Immature natural killer cell (primary cell): ENCODE measurements around the gene TRDN. TPM values are rescaled to one million over a fixed set of nuclear protein-coding genes. Genes with fewer than 3 reads are reported as not detected.

Source experiments
- DNase-seq, 3 donors: peaks; one replicate each; pipeline ENCODE4 v3.0.0; 2022; ENCODE audit warnings: mixed read lengths in 1 of 3
- H3K27ac Mint-ChIP-seq, 6 donors: one replicate each; pipeline ENCODE4 v1.8.0; 2020; ENCODE audit warnings: mixed read lengths in 6 of 6, mild to moderate bottlenecking in 5 of 6, inconsistent platforms in 4 of 6, moderate library complexity in 3 of 6
- H3K27me3 Mint-ChIP-seq, 3 donors: one replicate each; pipeline ENCODE4 v1.8.0; 2020 to 2021; ENCODE audit warnings: low read depth in 3 of 3, mild to moderate bottlenecking in 3 of 3, mixed read lengths in 3 of 3, moderate library complexity in 3 of 3, inconsistent platforms in 1 of 3
- H3K36me3 Mint-ChIP-seq, 3 donors: one replicate each; pipeline ENCODE4 v1.8.0; 2020; ENCODE audit warnings: mixed read lengths in 3 of 3, inconsistent platforms in 2 of 3, mild to moderate bottlenecking in 2 of 3
- H3K4me1 Mint-ChIP-seq, 2 donors: one replicate each; pipeline ENCODE4 v1.8.0; 2020; ENCODE audit warnings: inconsistent platforms in 2 of 2, mild to moderate bottlenecking in 2 of 2, mixed read lengths in 2 of 2, moderate library complexity in 1 of 2
- H3K4me3 Mint-ChIP-seq, 5 donors: one replicate each; pipeline ENCODE4 v1.8.0; 2020; ENCODE audit warnings: mild to moderate bottlenecking in 5 of 5, mixed read lengths in 5 of 5, inconsistent platforms in 3 of 5, moderate library complexity in 3 of 5
- H3K9me3 Mint-ChIP-seq, 6 donors: one replicate each; pipeline ENCODE4 v1.8.0; 2020; ENCODE audit warnings: mild to moderate bottlenecking in 6 of 6, mixed read lengths in 6 of 6, inconsistent platforms in 4 of 6, moderate library complexity in 3 of 6
- polyA plus RNA-seq, 3 donors: library from polyadenylated mRNA; unstranded; fragments of 300-500 nt; fragmentation: Illumina TruSeq; gene quantifications; one replicate each; pipeline ENCODE4 v1.2.3, GENCODE V29; 2021

TRDN gene
- polyA plus RNA-seq, 3 donors from 2014 or later, result not detected

DNA sequence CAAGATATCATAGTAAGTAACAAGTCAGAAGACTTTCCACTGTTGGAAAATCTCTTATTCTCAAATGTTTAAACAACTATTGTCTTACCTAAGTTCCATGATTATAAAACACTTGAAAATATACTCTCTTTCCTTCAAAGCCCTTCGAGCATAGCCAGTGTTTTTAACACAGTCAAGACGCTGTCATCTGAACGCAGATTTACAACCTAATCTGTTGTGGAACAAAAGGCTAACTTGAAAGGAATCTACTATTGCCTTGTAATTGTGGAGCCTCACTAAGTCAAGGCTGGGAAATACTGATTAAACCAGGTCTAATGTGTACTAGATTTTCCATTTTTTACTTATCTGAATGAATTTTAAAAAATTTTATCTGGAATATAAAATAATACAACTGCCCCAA is 205.8 kb downstream of the TRDN start:
- H3K36me3 Mint-ChIP-seq, result no peaks in the 10 kb centered on the region
- no peaks in the 10 kb centered on the region for H3K4me1 Mint-ChIP-seq
- DNase-seq, result no peak
- peaks cover 0 to 5% (median 0%) of the 10 kb centered on the region in 3 donors for H3K27me3 Mint-ChIP-seq
- no peak overlapping the region for H3K4me3 Mint-ChIP-seq
- peaks cover 0 to 5% (median under 1%) of the 10 kb centered on the region in 6 donors for H3K9me3 Mint-ChIP-seq
- no peak overlapping the region for H3K27ac Mint-ChIP-seq

DNA sequence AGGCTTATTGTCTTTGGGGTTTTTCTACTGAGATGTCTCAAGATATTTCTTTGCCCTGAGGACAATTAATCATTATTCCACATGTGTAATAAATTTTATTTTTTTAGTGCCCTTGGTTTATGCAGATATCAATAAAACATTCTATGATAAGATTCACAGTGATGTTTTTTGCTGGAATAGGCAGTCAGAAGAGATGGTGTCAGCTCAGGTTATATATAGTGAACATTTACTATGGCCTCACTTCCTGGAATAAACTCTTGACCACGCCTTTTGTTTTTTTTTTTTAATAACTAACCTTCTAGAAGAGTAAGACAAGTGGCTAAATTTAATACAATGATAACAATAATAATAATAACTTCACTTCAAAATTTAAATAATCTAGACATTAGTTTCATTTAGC is 209.7 kb downstream of the TRDN start:
- Mint-ChIP-seq H3K27ac (no peak overlapping the region), H3K27me3 (no peaks in the 10 kb centered on the region), H3K4me1 (no peaks in the 10 kb centered on the region), H3K36me3 (no peaks in the 10 kb centered on the region), H3K9me3 (no peaks in the 10 kb centered on the region), H3K4me3 (no peak overlapping the region)
- no peak for DNase-seq

DNA sequence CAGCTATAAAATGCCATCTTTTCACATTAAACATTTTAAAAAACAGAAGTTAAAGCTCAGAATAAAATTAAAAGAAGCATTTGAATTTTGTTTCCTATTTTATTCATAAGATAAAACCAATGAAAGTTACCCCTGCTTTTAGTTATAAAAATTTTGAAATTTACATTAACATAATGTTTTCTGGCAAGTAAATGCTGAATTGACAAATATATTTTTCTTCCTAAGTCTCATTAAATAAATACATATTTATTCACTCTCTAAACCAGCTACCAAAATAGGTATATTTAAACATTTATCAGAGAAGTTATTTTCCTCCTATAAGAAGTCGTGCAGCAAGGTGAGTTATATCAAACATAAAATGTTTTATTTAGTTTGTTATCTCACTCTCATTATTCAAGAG is 213.6 kb downstream of the TRDN start:
- H3K27me3 Mint-ChIP-seq, result no peaks in the 10 kb centered on the region
- no peaks in the 10 kb centered on the region for H3K36me3 Mint-ChIP-seq
- no peak overlapping the region for H3K4me3 Mint-ChIP-seq
- no peaks in the 10 kb centered on the region for H3K4me1 Mint-ChIP-seq
- H3K9me3 Mint-ChIP-seq, result no peaks in the 10 kb centered on the region
- no peak overlapping the region for H3K27ac Mint-ChIP-seq
- no peak for DNase-seq

DNA sequence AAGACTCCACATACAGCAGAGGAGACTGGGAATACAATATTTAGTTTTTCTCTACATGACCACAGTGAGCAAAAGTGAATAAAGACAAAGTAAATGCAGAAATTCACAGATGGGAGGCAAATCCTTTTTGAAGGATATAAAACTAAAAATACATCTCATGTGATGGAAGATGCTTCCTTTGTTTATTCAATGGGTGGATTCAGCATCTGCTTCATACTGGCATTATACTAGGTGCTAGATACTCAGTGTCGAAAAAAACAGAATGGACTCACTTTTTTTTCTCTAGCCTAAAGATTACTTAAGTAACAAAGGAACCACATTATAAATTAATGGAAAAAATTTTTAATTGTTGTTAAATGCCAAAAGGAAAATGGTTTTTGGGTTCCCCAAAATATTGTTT is 216.2 kb downstream of the TRDN start:
- Mint-ChIP-seq H3K36me3 (no peaks in the 10 kb centered on the region), H3K27ac (no peak overlapping the region), H3K4me3 (no peak overlapping the region), H3K4me1 (no peaks in the 10 kb centered on the region), H3K27me3 (peaks cover 0 to 2% (median 0%) of the 10 kb centered on the region in 3 donors), H3K9me3 (peaks cover 0 to 1% (median 0%) of the 10 kb centered on the region in 6 donors)
- no peak for DNase-seq

DNA sequence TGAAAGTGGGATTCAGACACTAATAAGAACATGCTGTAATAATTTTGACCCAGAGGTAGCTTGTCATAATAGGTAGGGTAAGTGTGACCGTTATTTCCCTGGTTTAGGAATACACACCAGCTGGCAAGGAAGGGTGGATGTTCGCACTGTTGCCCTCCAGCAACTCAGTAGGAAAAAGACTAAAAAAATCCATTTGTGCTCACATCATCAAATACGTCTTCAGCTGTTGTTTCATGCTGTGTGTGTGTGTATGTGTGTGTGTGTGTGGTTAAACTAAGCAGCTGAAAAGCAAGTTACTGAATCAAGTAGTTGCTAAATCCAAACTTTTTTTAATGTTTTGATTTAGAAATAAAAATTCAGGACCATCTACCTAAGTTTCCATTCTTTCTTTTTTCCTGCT is 218.7 kb downstream of the TRDN start:
- H3K4me3 Mint-ChIP-seq, result no peak overlapping the region
- H3K9me3 Mint-ChIP-seq, result peaks cover 0 to 1% (median 0%) of the 10 kb centered on the region in 6 donors
- peaks cover 0 to 2% (median 0%) of the 10 kb centered on the region in 3 donors for H3K27me3 Mint-ChIP-seq
- no peaks in the 10 kb centered on the region for H3K4me1 Mint-ChIP-seq
- H3K36me3 Mint-ChIP-seq, result no peaks in the 10 kb centered on the region
- H3K27ac Mint-ChIP-seq, result no peak overlapping the region
- DNase-seq, result no peak

DNA sequence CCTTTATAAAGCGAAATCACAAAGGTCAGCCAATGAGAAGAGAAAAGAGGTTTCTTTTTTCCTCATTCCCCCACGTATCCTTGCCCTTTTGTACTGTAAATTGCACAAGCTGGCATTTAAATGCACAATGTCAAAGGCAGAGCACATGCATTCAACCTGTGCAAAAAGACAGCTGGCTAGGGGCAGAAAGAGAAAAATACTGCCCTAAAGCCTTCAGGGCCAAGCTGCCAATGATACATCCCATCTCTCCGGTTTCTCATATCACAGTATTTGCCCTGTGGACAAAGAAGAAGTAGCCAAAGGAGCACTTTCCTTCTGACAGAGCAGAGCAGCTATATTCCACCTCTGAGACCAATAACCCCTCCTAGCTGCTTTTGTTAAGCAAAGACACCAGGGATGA is 219.2 kb downstream of the TRDN start:
- Mint-ChIP-seq H3K4me3 (no peak overlapping the region), H3K27ac (no peak overlapping the region), H3K4me1 (no peaks in the 10 kb centered on the region), H3K9me3 (peaks cover 0 to 1% (median 0%) of the 10 kb centered on the region in 6 donors), H3K36me3 (no peaks in the 10 kb centered on the region), H3K27me3 (peaks cover 0 to 2% (median 0%) of the 10 kb centered on the region in 3 donors)
- no peak for DNase-seq

DNA sequence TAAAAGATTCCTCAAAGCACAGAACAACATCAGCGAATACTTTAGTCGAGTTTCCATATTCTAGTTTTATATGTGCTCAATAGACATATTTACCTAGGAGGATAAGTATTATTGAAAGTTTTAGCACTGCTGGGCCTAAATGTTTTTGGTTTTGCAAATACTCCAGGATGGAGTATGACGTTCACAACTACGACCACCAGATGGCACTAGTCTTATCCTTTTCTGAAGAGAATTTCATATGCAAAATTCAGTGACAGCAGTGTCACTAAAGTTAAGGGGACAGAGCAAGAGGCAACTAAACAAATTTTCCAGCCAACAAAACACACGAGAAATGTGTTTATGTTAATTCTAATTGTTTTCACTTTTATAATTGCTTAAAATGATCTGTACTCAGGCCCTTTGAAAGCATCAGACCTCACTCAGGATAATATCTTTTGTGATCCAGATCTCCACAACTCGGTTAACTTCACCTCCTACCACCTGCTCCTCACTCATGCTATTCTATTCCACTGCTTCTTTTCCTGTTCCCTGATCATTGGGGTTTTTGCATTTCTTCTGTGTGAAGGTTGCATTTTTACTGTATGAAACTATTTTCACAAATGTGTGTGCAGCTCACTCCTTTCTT is 220.8 kb downstream of the TRDN start:
- H3K4me1 Mint-ChIP-seq, result no peaks in the 10 kb centered on the region
- peaks cover 0 to 2% (median 0%) of the 10 kb centered on the region in 3 donors for H3K27me3 Mint-ChIP-seq
- H3K4me3 Mint-ChIP-seq, result no peak overlapping the region
- DNase-seq, result peak in 2 of 3 donors; percentile 2 to 3
- no peaks in the 10 kb centered on the region for H3K36me3 Mint-ChIP-seq
- H3K27ac Mint-ChIP-seq, result no peak overlapping the region
- peaks cover 0 to 4% (median 0%) of the 10 kb centered on the region in 6 donors for H3K9me3 Mint-ChIP-seq

DNA sequence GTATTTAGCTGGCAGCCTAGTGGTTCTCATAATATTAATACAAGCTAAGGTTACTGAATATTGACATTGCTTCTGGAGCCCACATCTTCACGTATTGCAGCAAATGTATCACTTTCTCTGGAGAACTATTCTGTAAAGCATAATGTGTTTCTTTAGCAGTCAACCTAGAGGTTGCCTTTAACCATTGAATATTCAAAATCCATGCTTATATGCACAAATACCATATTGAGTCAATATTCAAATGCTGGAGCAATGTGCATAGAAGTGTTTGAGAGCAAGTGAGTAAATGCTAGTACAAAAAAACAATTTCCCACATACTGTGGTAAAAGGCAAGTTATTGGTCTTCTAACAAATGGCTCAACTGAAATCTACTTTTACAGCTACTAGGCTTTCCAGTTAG is 231.8 kb downstream of the TRDN start:
- peaks cover 0 to 3% (median 0%) of the 10 kb centered on the region in 3 donors for H3K27me3 Mint-ChIP-seq
- no peaks in the 10 kb centered on the region for H3K36me3 Mint-ChIP-seq
- DNase-seq, result no peak
- no peak overlapping the region for H3K4me3 Mint-ChIP-seq
- peaks cover 0 to 8% (median 0%) of the 10 kb centered on the region in 6 donors for H3K9me3 Mint-ChIP-seq
- H3K27ac Mint-ChIP-seq, result no peak overlapping the region
- no peaks in the 10 kb centered on the region for H3K4me1 Mint-ChIP-seq

DNA sequence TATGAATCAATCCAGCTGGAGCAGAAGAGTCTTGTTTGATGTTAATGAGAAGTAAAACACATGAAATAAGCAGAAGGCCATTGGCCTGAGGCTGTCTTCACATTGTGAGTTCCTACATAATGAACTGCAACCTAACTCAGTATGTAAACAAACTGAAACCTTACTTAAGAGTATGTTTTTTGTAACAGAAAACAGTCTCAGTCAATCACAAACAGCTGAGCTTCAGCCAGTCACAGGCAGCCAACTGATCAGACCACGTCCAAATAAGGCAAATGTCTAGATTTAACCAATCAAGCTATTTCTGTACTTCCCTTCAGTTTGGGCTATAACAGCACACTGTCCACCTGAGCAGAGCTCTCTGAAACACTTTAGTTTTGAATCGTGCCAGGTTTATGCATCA is 234.7 kb downstream of the TRDN start:
- peaks cover 0 to 5% (median 0%) of the 10 kb centered on the region in 6 donors for H3K9me3 Mint-ChIP-seq
- no peaks in the 10 kb centered on the region for H3K36me3 Mint-ChIP-seq
- no peak overlapping the region for H3K27ac Mint-ChIP-seq

DNA sequence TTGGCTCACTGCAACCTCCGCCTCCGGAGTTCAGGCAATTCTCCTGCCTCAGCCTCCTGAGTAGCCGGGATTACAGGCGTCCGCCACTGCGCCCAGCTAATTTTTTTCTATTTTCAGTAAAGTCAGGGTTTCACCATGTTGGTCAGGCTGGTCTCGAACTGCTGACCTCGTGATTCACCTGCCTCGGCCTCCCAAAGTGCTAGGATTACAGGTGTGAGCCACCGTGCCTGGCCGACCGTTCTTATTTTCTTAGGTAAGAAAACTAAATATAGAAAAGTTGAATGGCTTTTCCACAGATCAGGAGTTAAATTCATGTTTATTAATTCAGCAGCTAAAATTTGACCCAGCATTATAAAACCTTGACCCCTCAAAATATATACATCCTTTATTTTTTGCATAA is 238.7 kb downstream of the TRDN start:
- H3K4me1 Mint-ChIP-seq, result no peaks in the 10 kb centered on the region
- peaks cover 0 to 5% (median 0%) of the 10 kb centered on the region in 6 donors for H3K9me3 Mint-ChIP-seq
- H3K36me3 Mint-ChIP-seq, result no peaks in the 10 kb centered on the region
- H3K27ac Mint-ChIP-seq, result no peak overlapping the region
- peaks cover 0 to 2% (median 0%) of the 10 kb centered on the region in 3 donors for H3K27me3 Mint-ChIP-seq
- DNase-seq, result no peak
- no peak overlapping the region for H3K4me3 Mint-ChIP-seq

More for the DNA sequence above, 234.7 kb downstream of the TRDN start:
- no peak for DNase-seq
- Mint-ChIP-seq H3K27me3 (peaks cover 0 to 3% (median 0%) of the 10 kb centered on the region in 3 donors), H3K4me1 (no peaks in the 10 kb centered on the region), H3K4me3 (no peak overlapping the region)

DNA sequence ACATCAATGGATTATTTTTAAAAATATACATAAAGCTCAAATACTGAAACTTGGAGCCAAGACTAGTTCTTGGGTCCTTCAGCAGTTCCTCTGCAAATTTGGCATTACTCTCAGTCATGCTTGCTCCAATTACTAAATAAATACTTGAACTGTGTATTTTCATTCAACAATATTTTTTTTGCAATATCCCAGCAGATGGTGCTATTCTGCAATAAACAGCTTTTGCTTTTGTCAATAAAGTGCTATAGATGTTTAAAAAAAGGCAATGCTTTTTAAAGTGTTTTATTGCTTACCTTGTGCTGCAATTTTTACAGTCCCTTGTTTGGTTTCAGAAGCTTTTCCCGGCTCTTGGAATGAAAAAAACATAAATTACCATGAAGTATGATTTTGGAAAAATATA is 243.4 kb downstream of the TRDN start:
- H3K9me3 Mint-ChIP-seq, result peaks cover 0 to 6% (median 2%) of the 10 kb centered on the region in 6 donors
- H3K27ac Mint-ChIP-seq, result no peak overlapping the region

DNA sequence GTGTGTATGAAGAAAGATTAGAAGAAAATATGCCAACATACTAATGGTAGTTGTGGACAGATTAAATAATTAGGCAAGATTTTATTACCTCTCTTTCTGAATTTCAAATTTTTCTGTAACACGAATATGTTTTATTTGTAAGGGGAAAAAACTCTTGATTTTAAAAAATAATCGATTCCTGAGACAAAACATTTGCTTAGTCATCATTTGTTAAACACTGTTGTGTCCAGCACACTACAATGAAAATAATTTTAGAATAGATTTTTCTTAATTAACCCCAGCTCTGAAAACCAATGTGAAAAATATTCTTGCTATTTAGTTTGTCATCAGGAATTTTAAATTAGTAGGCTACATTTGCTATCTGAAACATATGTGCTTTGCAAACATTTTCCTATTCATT is 253.0 kb downstream of the TRDN start:
- H3K36me3 Mint-ChIP-seq, result no peaks in the 10 kb centered on the region

More for the DNA sequence above, 243.4 kb downstream of the TRDN start:
- no peaks in the 10 kb centered on the region for H3K36me3 Mint-ChIP-seq
- peaks cover 0 to 2% (median 0%) of the 10 kb centered on the region in 3 donors for H3K27me3 Mint-ChIP-seq
- no peak for DNase-seq
- no peaks in the 10 kb centered on the region for H3K4me1 Mint-ChIP-seq
- H3K4me3 Mint-ChIP-seq, result no peak overlapping the region

DNA sequence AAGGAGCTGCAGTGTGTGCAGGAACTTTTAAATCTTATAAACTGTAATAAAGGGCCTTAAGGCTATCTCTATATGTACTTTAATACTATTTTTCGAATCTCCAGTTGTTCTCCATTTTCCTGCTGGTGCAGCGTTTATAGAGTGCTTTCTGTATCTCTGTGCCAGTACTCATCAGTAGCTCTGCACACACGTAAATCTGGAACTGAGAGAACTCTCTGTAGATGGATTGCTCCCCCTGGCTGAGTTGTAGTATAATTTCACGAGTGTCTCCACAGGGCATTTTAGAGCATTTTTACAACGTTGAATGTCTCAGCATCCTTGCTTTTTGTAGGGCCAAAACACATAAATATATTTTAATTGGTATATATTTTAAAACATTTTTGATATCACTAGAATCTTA is 256.5 kb downstream of the TRDN start:
- DNase-seq, result no peak
- H3K27me3 Mint-ChIP-seq, result no peaks in the 10 kb centered on the region
- peaks cover 0 to 5% (median under 1%) of the 10 kb centered on the region in 6 donors for H3K9me3 Mint-ChIP-seq
- no peaks in the 10 kb centered on the region for H3K4me1 Mint-ChIP-seq
- H3K36me3 Mint-ChIP-seq, result no peaks in the 10 kb centered on the region
- no peak overlapping the region for H3K27ac Mint-ChIP-seq
- H3K4me3 Mint-ChIP-seq, result no peak overlapping the region

More for the DNA sequence above, 253.0 kb downstream of the TRDN start:
- no peaks in the 10 kb centered on the region for H3K27me3 Mint-ChIP-seq
- H3K27ac Mint-ChIP-seq, result no peak overlapping the region
- H3K4me1 Mint-ChIP-seq, result no peaks in the 10 kb centered on the region
- no peak for DNase-seq
- H3K4me3 Mint-ChIP-seq, result no peak overlapping the region
- H3K9me3 Mint-ChIP-seq, result peaks cover 0 to 2% (median 0%) of the 10 kb centered on the region in 6 donors

DNA sequence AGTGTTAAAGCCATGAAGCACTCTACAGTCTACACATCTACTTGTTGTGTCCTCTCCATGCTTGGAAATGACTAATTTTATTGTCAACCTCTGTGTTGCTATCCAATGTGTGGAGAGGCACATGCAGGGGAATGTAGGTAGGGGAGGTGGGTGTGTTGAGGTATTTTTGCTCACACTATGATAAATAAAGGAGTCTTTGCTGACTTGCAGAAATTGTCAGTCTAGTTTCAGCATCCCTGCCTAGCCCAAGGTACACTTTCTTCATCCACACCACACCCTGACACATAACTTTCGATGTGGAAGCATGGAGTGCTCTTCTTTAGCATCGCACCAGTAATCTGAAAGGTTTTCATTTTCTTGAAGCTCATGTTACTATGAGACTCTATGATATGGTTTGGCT is 264.0 kb downstream of the TRDN start:
- DNase-seq, result no peak
- no peaks in the 10 kb centered on the region for H3K36me3 Mint-ChIP-seq
- H3K27me3 Mint-ChIP-seq, result peaks cover 0 to 2% (median 0%) of the 10 kb centered on the region in 3 donors
- no peak overlapping the region for H3K4me3 Mint-ChIP-seq
- no peaks in the 10 kb centered on the region for H3K4me1 Mint-ChIP-seq
- no peak overlapping the region for H3K27ac Mint-ChIP-seq
- H3K9me3 Mint-ChIP-seq, result peaks cover 0 to 10% (median 0%) of the 10 kb centered on the region in 6 donors

DNA sequence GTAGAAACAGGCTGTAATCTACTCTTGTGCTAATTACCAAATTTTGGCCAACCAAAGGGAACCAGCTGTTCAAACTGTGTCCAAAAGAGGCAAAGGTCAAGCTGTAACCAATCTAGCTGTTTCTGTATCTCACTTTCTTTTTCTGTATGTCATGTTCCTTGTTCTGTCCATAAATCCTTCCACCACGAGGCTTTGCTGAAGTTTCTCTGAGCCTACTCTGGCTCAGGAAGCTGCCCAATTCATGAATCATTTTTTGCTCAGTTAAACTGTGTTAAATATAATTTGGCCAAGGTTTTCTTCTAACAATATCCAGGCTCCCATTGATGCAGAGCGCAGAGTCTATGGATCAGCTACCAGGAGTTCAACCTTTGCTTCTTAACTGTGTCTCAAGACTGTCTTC is 272.8 kb downstream of the TRDN start:
- Mint-ChIP-seq H3K27me3 (no peaks in the 10 kb centered on the region), H3K27ac (no peak overlapping the region), H3K4me1 (no peaks in the 10 kb centered on the region), H3K36me3 (peaks cover 0 to 6% (median 0%) of the 10 kb centered on the region in 3 donors), H3K4me3 (no peak overlapping the region), H3K9me3 (peaks cover 3 to 31% (median 10%) of the 10 kb centered on the region in 6 donors)
- DNase-seq, result no peak
